ENCODE measurements around the gene SLC17A7. TPM values are rescaled to one million over a fixed set of nuclear protein-coding genes. Genes with fewer than 3 reads are reported as not detected.

The SLC17A7 gene
- total RNA-seq, 4 donors from 2014 or later, result 1.1 to 1.7 (median 1.2) TPM

GRCh38 chr19:49417088-49417487 is 24.2 kb downstream of the SLC17A7 start:
- Histone ChIP-seq H3K27ac (no peak overlapping the region), H3K27me3 (peaks cover 90% of the 10 kb centered on the region), H3K9me3 (no peaks in the 10 kb centered on the region), H3K36me3 (no peaks in the 10 kb centered on the region), H3K4me3 (no peak overlapping the region), H3K4me1 (peaks cover 0 to 16% (median 9%) of the 10 kb centered on the region in 3 donors)
- TF ChIP-seq, protein P1, sequence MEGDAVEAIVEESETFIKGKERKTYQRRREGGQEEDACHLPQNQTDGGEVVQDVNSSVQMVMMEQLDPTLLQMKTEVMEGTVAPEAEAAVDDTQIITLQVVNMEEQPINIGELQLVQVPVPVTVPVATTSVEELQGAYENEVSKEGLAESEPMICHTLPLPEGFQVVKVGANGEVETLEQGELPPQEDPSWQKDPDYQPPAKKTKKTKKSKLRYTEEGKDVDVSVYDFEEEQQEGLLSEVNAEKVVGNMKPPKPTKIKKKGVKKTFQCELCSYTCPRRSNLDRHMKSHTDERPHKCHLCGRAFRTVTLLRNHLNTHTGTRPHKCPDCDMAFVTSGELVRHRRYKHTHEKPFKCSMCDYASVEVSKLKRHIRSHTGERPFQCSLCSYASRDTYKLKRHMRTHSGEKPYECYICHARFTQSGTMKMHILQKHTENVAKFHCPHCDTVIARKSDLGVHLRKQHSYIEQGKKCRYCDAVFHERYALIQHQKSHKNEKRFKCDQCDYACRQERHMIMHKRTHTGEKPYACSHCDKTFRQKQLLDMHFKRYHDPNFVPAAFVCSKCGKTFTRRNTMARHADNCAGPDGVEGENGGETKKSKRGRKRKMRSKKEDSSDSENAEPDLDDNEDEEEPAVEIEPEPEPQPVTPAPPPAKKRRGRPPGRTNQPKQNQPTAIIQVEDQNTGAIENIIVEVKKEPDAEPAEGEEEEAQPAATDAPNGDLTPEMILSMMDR (IDR thresholded peaks at IDR 0.05), result no peak
- TF ChIP-seq EP300 (IDR thresholded peaks at IDR 0.05) (no peak), POLR2A (IDR thresholded peaks at IDR 0.05) (no peak), POLR2AphosphoS5 (IDR thresholded peaks at IDR 0.05) (no peak)
- 50% methylated on average over 1 of the region's 7 CpGs; no CpG with 5 or more reads in 1 of the 2 donors for WGBS, 2 donors (ENCODE audit: low coverage in 1 of 2)
- ATAC-seq, result no peak

DNA sequence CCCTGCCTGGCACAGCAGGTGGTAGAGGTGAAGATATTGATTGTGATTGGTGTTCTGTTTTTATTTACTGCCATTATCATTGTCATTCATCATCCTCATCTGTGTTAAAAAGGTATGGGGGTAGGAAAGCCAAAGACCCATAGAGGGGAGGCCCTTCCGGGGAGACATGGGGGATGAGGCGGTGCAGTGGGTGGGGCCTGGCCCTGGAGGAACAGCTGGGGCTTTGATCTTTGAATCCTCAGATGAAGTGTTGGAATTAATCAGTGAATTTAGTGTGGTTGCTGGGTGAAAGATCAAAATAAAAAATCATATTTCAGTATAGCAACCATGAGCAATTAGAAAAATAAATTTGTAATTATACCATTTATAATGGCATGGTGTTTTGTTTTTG is 25.5 kb downstream of the SLC17A7 start:
- no peaks in the 10 kb centered on the region for H3K9me3 ChIP-seq
- no peak for TF ChIP-seq EP300 (IDR thresholded peaks at IDR 0.05)
- TF ChIP-seq, protein P1 (IDR thresholded peaks at IDR 0.05), result no peak
- TF ChIP-seq POLR2A (IDR thresholded peaks at IDR 0.05), result no peak
- no peak for TF ChIP-seq POLR2AphosphoS5 (IDR thresholded peaks at IDR 0.05)
- H3K4me3 ChIP-seq, result no peak overlapping the region
- H3K27me3 ChIP-seq, result peaks cover 77% of the 10 kb centered on the region
- H3K36me3 ChIP-seq, result no peaks in the 10 kb centered on the region
- no peak overlapping the region for H3K27ac ChIP-seq
- H3K4me1 ChIP-seq, result peaks cover 0 to 3% (median 0%) of the 10 kb centered on the region in 3 donors
- WGBS, 2 donors (ENCODE audit: low coverage in 1 of 2), result 71 to 83% methylated on average over 1 to 2 of the region's 2 CpGs
- no peak for ATAC-seq

GRCh38 chr19:49415102-49415809 is 26.1 kb downstream of the SLC17A7 start:
- WGBS, 2 donors (ENCODE audit: low coverage in 1 of 2), result 80% methylated on average over 1 of the region's 15 CpGs; no CpG with 5 or more reads in 1 of the 2 donors
- H3K27me3 ChIP-seq, result peaks cover 71% of the 10 kb centered on the region

GRCh38 chr19:49414256-49414655 is 27.1 kb downstream of the SLC17A7 start:
- Histone ChIP-seq H3K4me1 (no peaks in the 10 kb centered on the region), H3K9me3 (no peaks in the 10 kb centered on the region), H3K4me3 (no peak overlapping the region), H3K36me3 (no peaks in the 10 kb centered on the region), H3K27me3 (peaks cover 67% of the 10 kb centered on the region), H3K27ac (no peak overlapping the region)
- no peak for ATAC-seq
- WGBS, 2 donors (ENCODE audit: low coverage in 1 of 2), result 88 to 90% methylated on average over 2 to 3 of the region's 3 CpGs
- TF ChIP-seq, protein P1 (IDR thresholded peaks at IDR 0.05), result no peak
- no peak for TF ChIP-seq POLR2AphosphoS5 (IDR thresholded peaks at IDR 0.05)
- TF ChIP-seq EP300 (IDR thresholded peaks at IDR 0.05), result no peak
- no peak for TF ChIP-seq POLR2A (IDR thresholded peaks at IDR 0.05)

More at GRCh38 chr19:49415102-49415809, 26.1 kb downstream of the SLC17A7 start:
- H3K4me1 ChIP-seq, result no peaks in the 10 kb centered on the region
- no peak overlapping the region for H3K4me3 ChIP-seq
- H3K9me3 ChIP-seq, result no peaks in the 10 kb centered on the region
- no peak for ATAC-seq
- TF ChIP-seq, protein P1 (IDR thresholded peaks at IDR 0.05), result no peak
- TF ChIP-seq POLR2AphosphoS5 (IDR thresholded peaks at IDR 0.05), result no peak
- no peak for TF ChIP-seq EP300 (IDR thresholded peaks at IDR 0.05)
- H3K36me3 ChIP-seq, result no peaks in the 10 kb centered on the region
- H3K27ac ChIP-seq, result no peak overlapping the region

DNA sequence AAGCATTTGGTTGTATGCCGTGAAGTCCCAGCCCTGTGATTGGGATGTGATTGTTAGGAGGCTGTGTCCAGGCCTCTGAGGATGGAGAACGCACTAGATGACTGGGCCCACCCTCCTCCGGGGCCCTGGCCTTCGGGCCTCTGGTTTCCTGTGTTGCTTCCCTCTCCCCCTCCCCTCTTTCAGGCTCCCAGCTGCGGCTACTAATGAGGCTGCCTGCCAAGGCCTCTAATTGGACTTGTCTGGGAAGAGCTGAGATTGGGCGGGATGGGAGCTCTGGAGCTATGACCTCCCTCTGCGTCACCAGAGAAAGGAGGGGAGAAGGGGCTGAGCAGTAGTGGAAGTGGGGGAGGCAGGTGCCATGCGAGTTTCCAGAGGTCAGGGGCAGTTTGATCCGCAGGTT is 28.0 kb downstream of the SLC17A7 start:
- Histone ChIP-seq H3K27me3 (peaks cover 66% of the 10 kb centered on the region), H3K4me3 (no peak overlapping the region), H3K4me1 (no peaks in the 10 kb centered on the region), H3K27ac (no peak overlapping the region), H3K9me3 (no peaks in the 10 kb centered on the region), H3K36me3 (no peaks in the 10 kb centered on the region)
- TF ChIP-seq EP300 (IDR thresholded peaks at IDR 0.05) (no peak), POLR2AphosphoS5 (IDR thresholded peaks at IDR 0.05) (no peak), POLR2A (IDR thresholded peaks at IDR 0.05) (no peak)
- TF ChIP-seq, protein P1 (IDR thresholded peaks at IDR 0.05), result no peak
- no peak for ATAC-seq
- WGBS, 2 donors (ENCODE audit: low coverage in 1 of 2), result 70% methylated on average over 2 of the region's 9 CpGs; no CpG with 5 or more reads in 1 of the 2 donors
